Right atrium auricular region (tissue), 2 donors: ENCODE measurements around the gene TSPAN7. TPM values are rescaled to one million over a fixed set of nuclear protein-coding genes. Genes with fewer than 3 reads are reported as not detected.
A peak's percentile ranks its signal among the peaks of the same experiment; 100 is the strongest.

Experiments used
- DNase-seq: peaks from one replicate; pipeline ENCODE4 v3.0.0-alpha.2; 2019; ENCODE audit warnings: low spot score
- H3K27ac ChIP-seq, 2 donors: fragments of 200-600 bp; sonication (generic); 1 replicate in 1 of 2; 2 replicates in 1 of 2; pipeline ENCODE4 v1.5.1; 2016 to 2019
- H3K27me3 ChIP-seq, 2 donors: fragments of 200-600 bp; sonication (generic); one replicate each; pipeline versions ENCODE4 v1.5.1 to v1.6.0; 2017 to 2019
- H3K36me3 ChIP-seq: fragments of 200-600 bp; sonication (generic); one replicate; pipeline ENCODE4 v1.5.1; 2016
- H3K4me1 ChIP-seq, 2 donors: fragments of 200-600 bp; sonication (generic); one replicate each; pipeline versions ENCODE4 v1.5.1 to v1.6.0; 2017 to 2019
- H3K4me3 ChIP-seq, 2 donors: fragments of 200-600 bp; sonication (generic); 1 replicate in 1 of 2; 2 replicates in 1 of 2; pipeline ENCODE4 v1.5.1; 2017 to 2019; ENCODE audit warnings: mild to moderate bottlenecking in 1 of 2, moderate library complexity in 1 of 2
- H3K9me3 ChIP-seq, 2 donors: fragments of 200-600 bp; sonication (generic); one replicate each; pipeline ENCODE4 v1.5.1; 2019
- total RNA-seq, 2 donors: library from RNA; depleted of rRNA; stranded (reverse); fragments of >200 nt; gene quantifications; one replicate each; pipeline ENCODE4 v1.1.0, GENCODE V29; 2016
- TF ChIP-seq, protein P1 (sequence below), 2 donors: fragments of 200-600 bp; sonication (generic); IDR thresholded peaks; one replicate each; pipeline ENCODE4 v1.5.1; 2019; ENCODE audit warnings: antibody characterized with exemption in 2 of 2

TSPAN7 gene
- total RNA-seq, 2 donors from 2014 or later: 100 to 134 TPM

GRCh38 chrX:38636949-38637819, 75.8 kb downstream of the TSPAN7 start:
- no peak for DNase-seq
- peak overlapping the region; percentile 7 to 9 for H3K27ac ChIP-seq
- no peak overlapping the region for H3K4me3 ChIP-seq
- H3K4me1 ChIP-seq: no peaks in the 10 kb centered on the region
- no peaks in the 10 kb centered on the region for H3K36me3 ChIP-seq
- H3K27me3 ChIP-seq: no peaks in the 10 kb centered on the region
- no peaks in the 10 kb centered on the region for H3K9me3 ChIP-seq
- TF ChIP-seq, protein P1, sequence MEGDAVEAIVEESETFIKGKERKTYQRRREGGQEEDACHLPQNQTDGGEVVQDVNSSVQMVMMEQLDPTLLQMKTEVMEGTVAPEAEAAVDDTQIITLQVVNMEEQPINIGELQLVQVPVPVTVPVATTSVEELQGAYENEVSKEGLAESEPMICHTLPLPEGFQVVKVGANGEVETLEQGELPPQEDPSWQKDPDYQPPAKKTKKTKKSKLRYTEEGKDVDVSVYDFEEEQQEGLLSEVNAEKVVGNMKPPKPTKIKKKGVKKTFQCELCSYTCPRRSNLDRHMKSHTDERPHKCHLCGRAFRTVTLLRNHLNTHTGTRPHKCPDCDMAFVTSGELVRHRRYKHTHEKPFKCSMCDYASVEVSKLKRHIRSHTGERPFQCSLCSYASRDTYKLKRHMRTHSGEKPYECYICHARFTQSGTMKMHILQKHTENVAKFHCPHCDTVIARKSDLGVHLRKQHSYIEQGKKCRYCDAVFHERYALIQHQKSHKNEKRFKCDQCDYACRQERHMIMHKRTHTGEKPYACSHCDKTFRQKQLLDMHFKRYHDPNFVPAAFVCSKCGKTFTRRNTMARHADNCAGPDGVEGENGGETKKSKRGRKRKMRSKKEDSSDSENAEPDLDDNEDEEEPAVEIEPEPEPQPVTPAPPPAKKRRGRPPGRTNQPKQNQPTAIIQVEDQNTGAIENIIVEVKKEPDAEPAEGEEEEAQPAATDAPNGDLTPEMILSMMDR (IDR thresholded peaks at IDR 0.05): no peak

GRCh38 chrX:38638952-38639529, 77.7 kb downstream of the TSPAN7 start:
- H3K27me3 ChIP-seq: no peaks in the 10 kb centered on the region
- H3K9me3 ChIP-seq: no peaks in the 10 kb centered on the region
- no peak overlapping the region for H3K4me3 ChIP-seq
- H3K27ac ChIP-seq: no peak overlapping the region
- DNase-seq: no peak
- TF ChIP-seq, protein P1 (IDR thresholded peaks at IDR 0.05): no peak
- no peaks in the 10 kb centered on the region for H3K36me3 ChIP-seq
- H3K4me1 ChIP-seq: no peaks in the 10 kb centered on the region

DNA sequence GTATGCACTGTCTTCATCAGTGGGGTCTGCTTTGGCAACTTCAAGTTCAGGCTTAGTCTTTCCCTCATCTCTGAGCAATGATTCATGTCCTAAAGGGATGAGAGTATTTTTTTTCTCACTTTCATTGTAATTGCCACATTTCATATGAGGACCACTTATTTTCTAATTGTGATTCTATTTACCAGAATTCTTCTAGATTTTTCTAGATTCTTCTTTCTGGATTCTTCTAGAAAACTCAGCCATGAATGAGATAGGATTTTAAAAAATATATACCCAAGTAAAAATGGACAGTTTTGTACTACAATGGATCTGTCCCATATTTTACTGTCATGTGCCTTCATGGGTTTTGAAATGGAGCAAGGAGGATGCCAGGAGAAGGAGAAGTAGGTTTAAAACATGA, 78.4 kb downstream of the TSPAN7 start:
- Histone ChIP-seq H3K9me3 (no peaks in the 10 kb centered on the region), H3K27me3 (no peaks in the 10 kb centered on the region), H3K36me3 (no peaks in the 10 kb centered on the region), H3K4me3 (no peak overlapping the region), H3K4me1 (no peaks in the 10 kb centered on the region), H3K27ac (no peak overlapping the region)
- no peak for DNase-seq
- TF ChIP-seq, protein P1 (IDR thresholded peaks at IDR 0.05): no peak

DNA sequence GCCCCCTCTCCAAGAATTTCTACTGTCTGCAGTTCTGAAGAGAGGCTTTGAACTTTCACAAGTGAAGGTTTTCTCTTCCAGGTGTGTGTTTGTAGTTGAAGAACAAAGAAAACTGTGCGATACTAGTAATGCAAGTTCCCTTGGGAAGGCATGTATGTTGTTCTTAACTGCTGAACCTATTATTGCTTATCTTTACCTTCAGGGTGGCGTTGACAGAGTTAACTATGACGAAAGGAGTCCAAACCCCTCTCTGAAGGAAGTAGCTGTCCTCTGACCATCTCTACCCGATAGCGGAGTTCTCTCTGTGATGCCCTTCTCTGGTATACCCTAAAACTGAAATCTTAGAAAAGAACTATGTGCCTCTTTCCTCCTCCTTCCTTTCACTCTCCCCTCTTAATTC, 79.9 kb downstream of the TSPAN7 start:
- no peaks in the 10 kb centered on the region for H3K36me3 ChIP-seq
- no peaks in the 10 kb centered on the region for H3K27me3 ChIP-seq
- no peak overlapping the region for H3K27ac ChIP-seq
- no peak for DNase-seq
- no peaks in the 10 kb centered on the region for H3K4me1 ChIP-seq
- TF ChIP-seq, protein P1 (IDR thresholded peaks at IDR 0.05): no peak
- H3K4me3 ChIP-seq: no peak overlapping the region
- H3K9me3 ChIP-seq: no peaks in the 10 kb centered on the region

GRCh38 chrX:38643903-38644302, 82.6 kb downstream of the TSPAN7 start:
- TF ChIP-seq, protein P1 (IDR thresholded peaks at IDR 0.05): no peak
- no peaks in the 10 kb centered on the region for H3K4me1 ChIP-seq
- no peak overlapping the region for H3K4me3 ChIP-seq
- no peaks in the 10 kb centered on the region for H3K36me3 ChIP-seq
- H3K27me3 ChIP-seq: no peaks in the 10 kb centered on the region
- no peaks in the 10 kb centered on the region for H3K9me3 ChIP-seq
- no peak for DNase-seq
- H3K27ac ChIP-seq: no peak overlapping the region
